Daoy (cell line): ENCODE data around the gene LDLRAD4. TPM values are rescaled to one million over a fixed set of nuclear protein-coding genes. Genes with fewer than 3 reads are reported as not detected.
A peak's percentile ranks its signal among the peaks of the same experiment; 100 is the strongest.

Source experiments
- DNase-seq: peaks from one replicate; pipeline ENCODE4 v3.0.0-alpha.2; 2015; ENCODE audit warnings: low read depth
- total RNA-seq: library from RNA; depleted of rRNA; stranded (reverse); fragments of >200 nt; shearing (Covaris generic); gene quantifications from 2 replicates; pipeline ENCODE4 v1.2.3, GENCODE V29; 2014

The LDLRAD4 gene
- total RNA-seq, 1 experiment from 2014 or later = 8.2 TPM

DNA sequence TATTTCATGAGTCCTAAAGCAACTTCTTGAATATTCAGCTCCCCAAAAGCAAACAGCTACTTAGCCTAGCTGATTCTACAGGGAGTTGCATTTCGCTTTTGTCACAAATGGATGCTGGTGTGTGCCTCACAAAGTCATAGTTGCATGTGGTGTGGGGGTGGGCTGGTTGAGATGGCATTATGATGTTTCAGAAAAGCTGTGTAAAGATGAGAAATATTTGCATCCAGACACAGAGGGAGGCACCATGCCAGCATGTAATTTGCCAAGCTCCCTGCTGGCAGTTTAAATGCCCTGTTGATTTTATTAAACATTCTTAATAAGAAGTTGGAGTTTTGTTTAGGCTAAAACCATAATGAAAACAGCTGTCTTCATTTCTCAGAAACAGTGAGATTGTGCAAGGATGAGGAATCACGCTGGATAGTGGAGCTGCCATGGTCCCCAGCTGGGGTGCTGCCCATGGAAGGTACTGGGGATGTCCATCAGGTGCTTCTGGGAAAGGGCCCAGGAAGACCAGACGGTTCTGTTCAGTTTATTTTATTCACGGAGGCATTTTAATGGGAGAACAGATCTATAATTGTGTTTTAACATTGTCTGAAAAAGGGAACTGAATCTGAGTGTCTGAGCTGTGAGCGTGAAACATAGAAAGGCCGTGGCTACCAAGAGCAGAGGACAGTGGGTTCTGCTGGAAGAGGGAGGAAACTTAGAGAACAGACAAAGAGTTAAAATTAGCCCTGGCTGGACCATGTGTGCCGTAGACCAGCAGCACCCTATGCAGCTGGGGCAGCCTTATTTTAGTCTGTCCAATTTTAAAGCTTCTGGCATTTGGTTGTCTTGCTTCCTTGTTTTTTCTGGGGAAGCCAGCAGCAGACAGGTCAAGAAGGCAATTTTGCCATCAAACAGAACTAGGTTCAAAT is 330.7 kb downstream of the LDLRAD4 start:
- no peak for DNase-seq

DNA sequence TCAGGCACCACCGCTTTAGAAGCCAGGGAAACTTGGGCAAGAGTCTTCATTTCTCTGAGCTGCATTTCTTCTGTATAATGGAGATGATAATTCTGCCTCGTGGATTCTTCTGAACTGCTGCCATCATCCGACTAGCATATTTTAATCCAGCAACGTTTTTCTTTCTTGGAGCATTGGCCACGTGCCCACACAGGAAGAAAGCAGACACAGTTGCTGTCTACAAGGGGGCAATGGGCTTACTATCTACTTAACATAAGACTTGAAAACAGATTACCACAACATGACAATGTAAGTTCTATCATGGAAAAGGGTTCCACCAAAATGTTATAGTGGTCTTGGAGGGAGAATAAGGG is 331.3 kb downstream of the LDLRAD4 start:
- DNase-seq = no peak

DNA sequence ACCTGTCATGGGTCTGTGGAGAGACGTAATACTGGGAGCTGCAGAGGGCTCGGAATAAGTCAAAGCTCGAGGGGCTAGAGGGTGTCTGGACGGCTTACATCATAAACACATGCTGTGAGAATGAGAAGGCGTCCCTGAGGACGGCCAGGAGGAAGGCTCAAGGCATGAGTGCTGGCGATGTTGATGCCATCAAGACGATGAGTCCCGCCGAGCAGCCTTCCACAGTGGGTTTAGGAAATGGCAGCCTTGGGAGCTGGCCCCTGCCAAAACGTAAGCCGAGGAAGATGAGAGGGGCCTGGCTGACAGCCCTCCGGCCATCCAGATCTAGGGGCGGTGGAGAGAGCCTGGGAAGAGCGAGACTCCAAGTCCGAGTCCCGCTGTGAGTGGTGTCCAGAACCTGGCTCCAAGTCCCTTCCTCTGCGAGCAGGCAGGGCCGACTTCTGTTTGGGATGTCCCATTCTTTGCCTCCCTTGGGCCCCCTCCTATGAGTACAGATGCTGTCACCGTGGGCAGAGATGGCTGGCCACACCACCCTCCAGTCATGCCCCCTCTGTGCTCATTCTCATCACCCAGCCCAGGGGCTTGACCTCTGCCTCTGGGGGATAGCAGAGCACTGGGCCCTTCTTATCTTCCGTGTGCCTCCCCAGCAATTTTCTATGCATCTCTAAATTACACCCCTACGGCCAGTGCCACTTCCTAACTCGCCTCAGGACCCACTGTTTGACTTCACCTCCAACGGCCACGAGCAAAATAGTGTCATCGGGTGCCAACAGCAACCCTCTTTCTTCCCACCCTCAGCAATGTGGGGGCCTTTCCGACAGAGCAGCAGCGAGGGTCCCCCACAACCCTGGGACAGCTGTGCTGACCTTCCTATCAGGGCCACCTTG is 332.1 kb downstream of the LDLRAD4 start:
- no peak for DNase-seq

DNA sequence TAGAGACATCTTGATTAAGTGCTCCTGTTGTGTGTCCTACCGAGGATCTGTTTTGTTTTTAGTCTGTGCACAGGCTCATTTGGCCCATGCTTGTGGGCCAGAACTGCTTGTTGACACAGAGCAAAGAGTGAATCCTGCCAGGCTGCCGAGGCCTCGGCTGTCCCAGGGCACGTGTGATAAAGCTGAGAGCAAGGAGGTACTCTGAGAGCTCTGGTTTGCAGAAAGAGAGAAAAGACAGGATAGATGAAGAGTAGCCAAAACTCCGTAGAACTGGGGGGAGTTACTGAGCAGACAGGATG is 332.7 kb downstream of the LDLRAD4 start:
- DNase-seq = no peak

DNA sequence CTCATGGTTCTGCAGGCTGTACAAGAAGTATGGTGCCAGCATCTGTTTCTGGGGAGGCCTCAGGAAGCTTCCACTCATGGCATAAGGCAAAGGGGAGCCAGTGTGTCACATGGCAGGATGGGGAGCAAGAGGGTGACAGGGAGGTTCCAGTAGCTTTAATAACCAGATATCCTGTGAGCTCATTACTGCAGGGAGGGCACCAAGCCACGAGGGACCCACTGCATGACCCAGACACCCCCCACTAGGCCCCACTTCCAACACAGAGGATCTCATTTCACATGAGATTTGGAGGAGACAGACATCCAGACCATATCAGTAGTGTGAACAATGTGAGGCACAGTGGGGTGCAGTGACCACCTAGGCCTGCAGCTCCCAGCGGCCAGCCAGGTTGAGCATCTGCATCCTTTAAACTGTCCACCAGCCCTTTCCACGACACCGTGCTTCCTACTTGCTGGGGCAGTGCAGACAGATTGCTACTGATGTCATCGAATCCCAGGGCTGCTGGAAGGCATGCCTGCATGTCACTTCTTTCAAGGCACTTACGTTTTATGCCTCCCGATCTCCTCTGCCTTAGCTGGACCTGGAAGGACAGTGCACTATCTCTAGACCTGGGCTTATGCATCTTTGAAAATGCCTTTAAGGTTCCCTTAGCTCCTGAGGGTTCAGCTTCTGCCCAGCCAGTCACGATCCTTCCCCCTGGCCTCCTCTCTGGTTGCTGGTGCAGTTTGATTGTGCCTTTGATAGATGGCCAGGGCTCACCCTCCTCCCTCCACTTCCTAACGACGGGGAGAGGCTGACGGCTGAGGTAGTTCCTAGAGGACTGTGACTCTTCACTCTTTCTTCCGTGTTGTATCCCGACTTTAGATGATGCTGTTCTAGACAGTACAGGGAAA is 333.5 kb downstream of the LDLRAD4 start:
- no peak for DNase-seq

DNA sequence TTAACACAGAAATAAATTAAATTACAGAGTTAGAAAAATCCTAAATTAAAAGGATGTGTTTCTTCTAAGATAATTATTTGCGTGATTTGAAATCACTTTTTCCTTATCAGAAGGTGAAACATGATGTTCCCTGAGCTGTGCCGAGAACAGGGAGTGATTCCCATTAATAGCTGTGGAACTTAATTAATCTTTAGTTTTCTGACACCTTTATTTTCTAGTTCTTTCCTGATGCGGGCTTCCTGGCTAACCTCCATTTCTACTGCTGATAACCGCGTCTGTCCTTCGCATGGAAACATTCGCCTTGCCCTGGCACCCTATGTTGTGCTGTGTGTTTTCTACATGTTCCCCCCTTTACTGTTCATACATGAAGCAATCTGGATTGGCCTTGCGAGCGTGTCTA is 334.9 kb downstream of the LDLRAD4 start:
- no peak for DNase-seq

DNA sequence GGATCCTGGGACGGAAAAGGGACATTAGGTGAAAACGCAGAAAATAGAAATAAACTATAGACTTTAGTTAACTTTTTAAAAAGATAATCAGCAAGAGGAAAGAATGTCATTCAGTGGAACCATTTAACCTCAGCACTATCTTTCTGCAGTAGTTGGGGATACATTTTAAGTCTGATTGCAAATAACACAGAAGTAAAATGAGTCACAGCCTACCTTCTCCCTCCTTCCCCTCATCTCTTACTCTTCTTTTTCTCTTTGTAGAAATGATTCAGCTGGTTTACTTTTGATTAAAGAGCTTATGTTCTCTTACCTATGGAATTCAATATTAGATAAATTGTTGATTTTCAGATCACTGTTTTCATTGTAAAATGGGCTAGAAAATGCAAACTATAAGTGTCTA is 336.6 kb downstream of the LDLRAD4 start:
- no peak for DNase-seq

DNA sequence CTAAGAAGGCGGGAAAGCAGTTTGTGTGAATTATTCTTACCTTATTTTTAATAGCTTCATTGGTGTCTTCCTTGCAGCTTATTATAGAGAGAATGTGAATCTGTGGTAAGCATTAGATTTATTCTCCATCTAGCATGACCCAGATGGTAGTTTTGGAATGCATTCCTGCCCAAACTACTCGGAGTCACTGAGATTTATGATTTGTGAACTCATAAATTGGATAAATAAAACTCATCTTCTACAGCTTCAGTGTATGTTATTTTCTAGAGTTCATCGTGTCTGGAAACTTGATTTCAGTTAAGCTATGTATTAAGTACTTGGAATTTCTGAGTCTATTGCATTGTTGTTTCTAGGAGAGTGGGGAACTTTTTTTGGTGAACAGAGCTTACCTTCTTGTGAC is 337.3 kb downstream of the LDLRAD4 start:
- no peak for DNase-seq

DNA sequence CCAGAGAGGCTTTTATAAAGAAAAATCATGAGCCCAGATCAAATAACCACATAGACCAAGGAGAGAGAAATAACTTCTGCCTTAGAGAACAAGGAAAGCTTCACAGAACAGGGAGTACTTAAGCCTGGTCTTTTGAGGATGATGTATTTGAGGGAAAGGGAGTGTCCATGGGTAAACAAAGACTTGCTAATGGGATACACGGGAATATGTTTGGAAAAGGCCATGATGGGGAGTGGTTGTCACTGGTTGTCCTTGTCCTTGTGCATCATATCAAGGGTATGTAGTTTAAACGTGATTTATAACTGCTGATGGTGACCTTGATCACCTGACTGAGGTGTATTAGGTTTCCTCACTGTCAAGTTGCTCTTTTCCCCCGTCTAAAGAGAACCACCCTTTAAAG is 337.9 kb downstream of the LDLRAD4 start:
- DNase-seq = no peak

DNA sequence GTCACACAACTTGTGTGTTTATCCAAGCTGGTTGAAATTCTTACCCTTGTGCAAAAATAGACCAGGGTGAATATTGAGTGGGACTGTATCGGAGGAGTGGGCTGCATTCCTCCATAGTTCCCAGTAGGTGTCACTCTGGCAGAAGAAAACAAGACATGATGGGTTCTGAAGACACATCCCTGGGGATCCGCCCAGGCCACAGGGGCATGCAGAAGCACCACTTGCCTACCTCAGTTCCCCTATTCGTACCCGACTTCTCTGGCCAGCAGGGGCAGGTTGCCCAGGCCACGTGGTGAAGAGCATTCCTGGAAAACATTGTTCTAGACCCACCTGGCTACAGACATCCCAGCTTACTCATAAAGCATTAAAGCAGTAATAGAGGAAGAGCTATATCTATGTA is 339.6 kb downstream of the LDLRAD4 start:
- peak; percentile 23 for DNase-seq

DNA sequence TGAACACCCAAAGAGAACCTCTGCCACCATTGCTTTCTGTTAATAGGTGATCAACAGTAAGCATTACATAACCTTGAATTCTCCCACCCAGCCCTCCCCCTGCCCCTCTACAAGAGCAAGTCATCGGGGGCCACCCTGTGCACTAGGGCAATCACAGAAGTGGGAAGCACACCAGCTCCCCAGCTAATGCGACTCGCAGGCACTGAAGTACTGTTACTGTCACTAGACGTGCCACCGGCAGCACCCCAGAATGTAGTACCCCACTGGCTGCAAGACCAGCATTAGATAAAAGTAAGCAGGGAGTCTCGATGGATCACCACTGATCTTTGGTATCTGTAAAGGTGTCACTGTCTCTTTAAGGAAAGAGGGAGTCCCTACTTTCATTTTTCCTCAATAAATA is 340.2 kb downstream of the LDLRAD4 start:
- no peak for DNase-seq

DNA sequence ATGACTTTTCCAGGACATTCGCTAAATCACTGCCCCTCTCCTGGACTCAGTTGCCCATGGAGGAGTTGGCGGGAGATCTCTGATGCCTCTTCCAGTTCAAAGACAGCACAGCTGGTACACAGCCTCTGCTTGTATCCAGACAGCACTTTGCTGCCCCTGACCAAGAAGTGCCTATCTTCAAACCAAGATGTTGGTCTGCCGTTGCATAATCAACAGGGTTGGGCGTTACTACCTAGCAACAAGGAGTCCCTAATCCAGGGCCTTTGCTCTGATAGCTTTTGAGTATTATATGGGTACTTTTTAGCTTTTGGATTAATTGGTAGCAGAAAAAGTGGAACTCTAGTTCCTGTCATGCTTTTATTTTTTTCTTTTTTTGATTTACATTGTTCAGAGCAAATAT is 341.2 kb downstream of the LDLRAD4 start:
- DNase-seq = no peak

DNA sequence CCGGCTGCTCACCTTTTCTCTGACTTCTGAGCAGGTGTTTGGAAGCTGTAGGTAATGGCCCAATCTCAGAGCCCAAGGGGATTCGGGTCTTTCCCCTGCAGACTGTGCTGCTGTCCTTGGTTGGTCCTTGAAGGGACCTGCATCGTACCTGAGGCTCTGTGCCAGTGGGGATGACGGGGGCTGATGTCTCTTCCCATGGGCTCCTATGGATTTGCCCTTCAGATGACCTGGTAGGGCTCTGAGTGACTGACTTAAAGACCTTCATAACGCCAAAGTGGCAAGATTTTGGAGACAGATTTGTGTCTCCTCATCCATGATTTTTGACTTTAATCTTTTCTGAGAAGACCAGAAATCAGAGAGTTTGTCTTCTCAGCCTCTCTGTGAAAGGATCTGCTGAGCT is 341.7 kb downstream of the LDLRAD4 start:
- no peak for DNase-seq

DNA sequence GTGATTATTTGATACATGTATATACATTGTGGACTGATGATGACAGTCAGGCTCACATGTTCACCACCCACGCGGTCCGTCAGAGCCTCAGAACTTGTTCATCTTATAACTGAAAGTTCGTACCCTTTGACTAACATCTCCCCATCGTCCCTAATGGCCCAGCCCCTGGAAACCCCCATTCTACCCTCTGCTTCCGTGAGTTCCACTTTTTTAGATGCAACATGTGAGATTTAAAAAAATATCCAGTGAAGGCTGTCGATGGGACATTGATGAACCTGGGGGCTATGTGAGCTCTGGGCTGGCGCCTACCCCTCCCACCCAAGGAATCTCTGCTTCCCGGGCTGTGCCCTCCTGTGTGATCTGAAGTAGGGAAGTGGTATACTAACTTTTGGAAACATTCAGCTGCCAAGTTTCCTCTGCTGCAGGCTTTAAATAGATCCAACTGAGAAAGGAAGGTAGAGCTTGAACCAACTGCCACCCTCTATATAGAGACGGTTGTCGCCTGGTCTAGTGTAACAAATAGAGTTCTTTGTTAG is 344.0 kb downstream of the LDLRAD4 start:
- DNase-seq = no peak

DNA sequence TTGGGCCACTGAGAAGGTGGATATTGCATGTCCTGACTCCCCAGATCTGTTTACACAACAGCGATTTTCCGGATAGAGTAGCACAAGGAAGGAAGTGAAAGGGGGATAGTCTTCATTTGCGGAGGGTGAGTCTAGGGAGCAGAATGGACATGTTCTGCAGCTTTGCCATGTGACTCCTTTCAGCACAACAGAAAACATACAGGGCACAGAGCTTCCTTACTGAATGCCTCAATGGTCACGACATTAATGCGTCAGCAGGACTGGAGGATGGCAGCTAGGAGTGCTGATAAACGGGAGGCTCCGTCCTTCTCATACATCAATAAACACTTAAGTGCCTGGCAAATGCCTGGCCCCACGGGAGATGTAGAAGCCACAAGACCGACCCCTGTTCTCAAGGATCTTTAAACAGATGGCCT is 344.8 kb downstream of the LDLRAD4 start:
- no peak for DNase-seq

DNA sequence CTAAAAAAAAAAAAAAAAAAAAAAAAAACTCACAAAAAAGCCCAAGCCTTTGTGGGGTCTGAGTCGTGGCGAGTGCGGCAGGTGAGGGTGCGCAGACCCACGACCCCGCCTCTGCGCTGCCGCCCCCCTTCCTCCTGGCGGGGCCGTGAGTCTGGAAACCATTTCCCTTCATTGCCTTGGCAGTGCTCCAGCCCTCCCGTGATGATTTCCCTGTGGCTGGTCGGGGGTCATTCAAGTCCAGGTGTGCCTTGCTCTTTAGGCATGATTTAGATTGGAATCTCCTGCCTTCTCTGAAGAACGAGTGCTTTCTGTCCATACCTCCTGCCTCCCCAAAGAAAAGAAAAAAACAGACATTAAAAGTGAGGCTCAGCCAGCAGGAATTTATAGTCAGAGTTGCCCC is 346.0 kb downstream of the LDLRAD4 start:
- DNase-seq = no peak

DNA sequence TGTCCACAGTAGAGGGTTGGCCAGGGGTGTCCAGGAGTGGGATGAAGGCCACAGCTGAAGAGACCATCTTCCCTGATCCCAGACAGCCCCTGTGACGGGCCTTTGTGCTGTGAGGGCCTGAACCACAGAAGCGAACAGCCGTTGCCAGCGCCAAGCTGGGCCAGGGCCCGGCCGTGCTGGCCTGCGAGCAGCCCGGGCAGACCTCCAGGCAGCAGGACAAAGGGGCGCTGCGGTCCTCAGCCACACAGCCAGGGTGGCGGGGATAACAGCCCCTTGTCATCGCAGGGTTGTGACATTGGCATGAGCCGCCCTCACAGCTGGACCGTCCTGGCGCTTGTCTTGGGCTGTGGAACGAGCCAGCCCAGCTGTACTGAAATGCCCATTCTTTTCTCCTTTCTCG is 346.7 kb downstream of the LDLRAD4 start:
- no peak for DNase-seq

DNA sequence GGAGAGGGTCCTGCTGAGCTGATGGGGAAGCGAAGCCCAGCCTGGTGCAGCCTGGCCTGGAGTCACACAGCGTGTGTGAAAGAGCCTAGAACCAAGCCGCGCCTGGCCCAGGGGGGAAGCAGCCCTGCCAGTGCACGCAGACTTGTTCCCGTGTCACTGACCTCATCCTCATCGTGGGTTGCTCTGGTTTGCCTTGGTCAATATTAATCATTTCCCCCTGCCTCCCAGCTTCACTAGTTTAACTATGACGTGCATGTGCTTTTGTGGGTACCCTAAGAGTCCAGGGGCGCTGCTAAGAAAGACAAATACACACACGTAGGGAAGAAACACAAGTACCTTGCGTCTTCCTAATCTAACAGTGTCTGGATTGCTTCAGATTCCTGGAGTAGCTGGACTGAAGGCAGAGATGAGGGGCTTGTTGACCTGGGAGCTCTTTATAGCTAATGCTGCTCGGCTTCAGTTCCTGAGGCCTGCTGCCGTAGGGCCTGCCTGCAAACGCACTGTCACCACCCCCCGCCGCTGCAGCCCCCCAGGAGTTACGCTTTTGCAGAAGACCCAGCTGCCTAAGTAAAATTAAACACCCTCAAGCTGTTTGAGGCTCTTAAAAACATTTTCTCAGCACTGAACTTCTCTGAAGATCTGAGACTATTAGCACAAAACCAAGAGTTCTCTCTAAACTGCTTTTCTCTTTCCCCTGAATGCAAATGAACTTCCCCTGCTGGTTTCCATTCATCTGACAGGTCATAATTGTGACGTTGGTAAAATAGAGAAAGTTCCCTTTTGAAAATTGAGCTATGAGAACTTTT is 348.6 kb downstream of the LDLRAD4 start:
- peak; percentile 7 for DNase-seq

DNA sequence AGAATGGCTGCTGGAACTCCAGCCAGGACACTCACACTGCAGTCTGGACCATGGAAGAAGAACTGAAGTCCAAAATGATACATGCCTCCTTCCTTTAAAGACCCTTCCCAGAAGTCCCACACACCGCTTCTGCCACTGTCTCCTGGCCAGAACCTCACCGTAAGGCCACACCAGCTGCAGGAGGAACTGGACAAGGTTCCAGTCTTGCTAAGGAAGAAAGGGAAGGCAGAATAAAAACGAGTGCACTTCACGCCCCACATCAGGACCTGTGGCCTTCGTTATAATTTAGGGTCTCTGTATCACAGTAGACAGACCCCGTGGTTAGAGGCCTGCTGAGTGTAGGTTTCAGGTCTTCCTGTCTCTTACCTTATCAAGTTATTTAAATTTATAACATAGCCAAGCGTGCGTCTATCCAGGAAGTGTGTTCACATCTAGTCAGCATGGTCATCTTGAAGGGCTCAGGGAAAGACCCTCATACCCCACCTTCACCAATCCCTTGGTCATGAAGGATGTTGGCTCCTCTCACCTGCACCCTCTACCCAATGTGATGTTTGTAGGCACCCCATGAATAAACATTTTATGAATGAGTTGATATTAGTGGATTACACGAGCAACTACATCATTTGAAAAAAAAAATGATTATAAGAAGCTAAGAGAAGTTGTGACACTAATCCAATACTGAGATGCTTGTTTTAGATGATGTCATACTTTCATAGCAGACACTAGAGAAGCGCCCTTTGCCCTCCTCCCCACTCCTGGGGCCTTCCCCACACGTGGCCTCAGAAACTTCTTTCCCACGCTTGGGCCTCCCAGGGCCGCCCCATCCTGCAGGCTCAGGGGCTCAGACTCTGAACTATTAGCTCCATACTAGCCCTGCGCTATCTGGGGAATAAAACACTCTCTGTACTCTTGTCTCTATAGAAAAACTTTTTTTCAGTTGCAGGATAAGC is 350.2 kb downstream of the LDLRAD4 start:
- no peak for DNase-seq

DNA sequence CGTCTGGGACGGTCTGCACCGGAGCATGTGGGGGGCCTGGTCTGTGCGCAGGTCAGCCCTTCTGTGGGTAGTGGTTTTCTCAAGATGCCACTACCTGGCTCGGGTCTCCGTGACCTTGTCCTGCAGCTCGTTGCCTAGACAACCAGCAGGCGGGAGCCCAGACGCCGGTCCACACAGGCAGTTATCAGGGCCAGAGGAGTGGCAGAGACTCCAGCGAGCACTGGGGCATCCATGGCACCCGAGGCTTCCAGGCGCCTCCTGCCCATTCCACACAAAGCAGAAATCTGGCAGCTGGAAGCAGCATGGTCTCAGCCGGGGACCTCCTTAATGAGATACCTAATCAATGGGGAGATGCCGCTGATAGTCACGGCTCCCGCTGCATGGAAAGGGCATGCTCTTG is 351.7 kb downstream of the LDLRAD4 start:
- peak; percentile 12 for DNase-seq
